ENCODE results near the gene PPFIA2. TPM values are rescaled to one million over a fixed set of nuclear protein-coding genes. Genes with fewer than 3 reads are reported as not detected.

The PPFIA2 gene
- total RNA-seq, 1 experiment from 2014 or later = 1.1 TPM

- TF ChIP-seq ZNF317 (CRISPR knock-in tag; IDR thresholded peaks at IDR 0.05; ENCODE audit: borderline replicate concordance, low read depth) = no peak
- no peak for TF ChIP-seq KAT7 (CRISPR knock-in tag; IDR thresholded peaks at IDR 0.05; ENCODE audit: borderline replicate concordance)
- TF ChIP-seq USF1 (CRISPR knock-in tag; IDR thresholded peaks at IDR 0.05) = no peak
- no peak for TF ChIP-seq ERG (CRISPR knock-in tag; IDR thresholded peaks at IDR 0.05)
- TF ChIP-seq, protein P1, sequence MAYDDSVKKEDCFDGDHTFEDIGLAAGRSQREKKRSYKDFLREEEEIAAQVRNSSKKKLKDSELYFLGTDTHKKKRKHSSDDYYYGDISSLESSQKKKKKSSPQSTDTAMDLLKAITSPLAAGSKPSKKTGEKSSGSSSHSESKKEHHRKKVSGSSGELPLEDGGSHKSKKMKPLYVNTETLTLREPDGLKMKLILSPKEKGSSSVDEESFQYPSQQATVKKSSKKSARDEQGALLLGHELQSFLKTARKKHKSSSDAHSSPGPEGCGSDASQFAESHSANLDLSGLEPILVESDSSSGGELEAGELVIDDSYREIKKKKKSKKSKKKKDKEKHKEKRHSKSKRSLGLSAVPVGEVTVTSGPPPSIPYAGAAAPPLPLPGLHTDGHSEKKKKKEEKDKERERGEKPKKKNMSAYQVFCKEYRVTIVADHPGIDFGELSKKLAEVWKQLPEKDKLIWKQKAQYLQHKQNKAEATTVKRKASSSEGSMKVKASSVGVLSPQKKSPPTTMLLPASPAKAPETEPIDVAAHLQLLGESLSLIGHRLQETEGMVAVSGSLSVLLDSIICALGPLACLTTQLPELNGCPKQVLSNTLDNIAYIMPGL (CRISPR knock-in tag; IDR thresholded peaks at IDR 0.05) = no peak
- TF ChIP-seq GABPB1 (CRISPR knock-in tag; IDR thresholded peaks at IDR 0.05) = no peak
- Mint-ChIP-seq H3K4me1 (peaks cover 18% of the 10 kb centered on the region), H3K27ac (no peak overlapping the region), H3K27me3 (ENCODE audit: low read depth) (no peaks in the 10 kb centered on the region), H3K4me3 (no peak overlapping the region), H3K36me3 (no peaks in the 10 kb centered on the region), H3K9me3 (peaks cover 10% of the 10 kb centered on the region)
- no peak for DNase-seq (ENCODE audit: low spot score)
- POLR2A ChIA-PET = no interaction called here
- ATAC-seq = no peak
- CTCF ChIA-PET = no interaction called here
Observed at GRCh38 chr12:81412940-81413339, 346.2 kb downstream of the PPFIA2 start.

GRCh38 chr12:81403348-81403747, 355.8 kb downstream of the PPFIA2 start:
- ChIA-PET POLR2A (no interaction called here), CTCF (no interaction called here)
- H3K27me3 Mint-ChIP-seq (ENCODE audit: low read depth) = no peaks in the 10 kb centered on the region
- no peaks in the 10 kb centered on the region for H3K36me3 Mint-ChIP-seq
- H3K27ac Mint-ChIP-seq = no peak overlapping the region
- DNase-seq (ENCODE audit: low spot score) (no peak), ATAC-seq (no peak)
- no peak for TF ChIP-seq ZNF512 (CRISPR knock-in tag; IDR thresholded peaks at IDR 0.05; ENCODE audit: borderline replicate concordance)
- TF ChIP-seq USF1 (CRISPR knock-in tag; IDR thresholded peaks at IDR 0.05) = no peak
- TF ChIP-seq TP53 (CRISPR knock-in tag; IDR thresholded peaks at IDR 0.05) = no peak
- no peak overlapping the region for H3K4me3 Mint-ChIP-seq
- H3K4me1 Mint-ChIP-seq = 0 out of 2 replicates have a peak, but pooled peaks cover 1% of the 10 kb centered on the region
- no peaks in the 10 kb centered on the region for H3K9me3 Mint-ChIP-seq

DNA sequence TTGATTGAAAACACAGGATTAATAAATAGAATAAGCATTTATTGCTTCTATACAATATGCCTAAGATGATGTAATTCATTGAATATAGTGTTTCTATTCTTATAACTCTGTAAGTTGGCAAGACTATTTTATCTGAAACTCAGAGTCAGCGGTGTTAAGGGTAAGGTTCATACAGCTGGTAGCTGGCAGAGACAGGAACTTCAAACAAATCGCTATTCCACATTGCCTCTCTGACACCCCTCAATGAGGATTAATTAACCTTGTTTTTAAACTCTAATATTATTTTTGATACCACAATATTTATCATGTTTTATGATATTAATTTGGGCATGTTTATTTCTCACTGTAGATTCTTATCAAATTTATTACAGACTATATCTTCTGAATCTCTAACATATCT, 357.9 kb downstream of the PPFIA2 start:
- ChIA-PET POLR2A (no interaction called here), CTCF (no interaction called here)
- Mint-ChIP-seq H3K4me1 (0 out of 2 replicates have a peak, but pooled peaks cover 2% of the 10 kb centered on the region), H3K36me3 (no peaks in the 10 kb centered on the region), H3K27me3 (ENCODE audit: low read depth) (no peaks in the 10 kb centered on the region), H3K9me3 (no peaks in the 10 kb centered on the region), H3K4me3 (no peak overlapping the region), H3K27ac (no peak overlapping the region)
- ATAC-seq (no peak), DNase-seq (ENCODE audit: low spot score) (no peak)
- TF ChIP-seq JUN (CRISPR knock-in tag; IDR thresholded peaks at IDR 0.05) (no peak), IRF2 (CRISPR knock-in tag; IDR thresholded peaks at IDR 0.05; ENCODE audit: borderline replicate concordance, low read depth) (no peak), HMGA2 (CRISPR knock-in tag; IDR thresholded peaks at IDR 0.05) (no peak), ZNF281 (CRISPR knock-in tag; IDR thresholded peaks at IDR 0.05) (no peak), EMX1 (CRISPR knock-in tag; IDR thresholded peaks at IDR 0.05) (no peak), ZNF512 (CRISPR knock-in tag; IDR thresholded peaks at IDR 0.05; ENCODE audit: borderline replicate concordance) (no peak)
- TF ChIP-seq, protein P2, sequence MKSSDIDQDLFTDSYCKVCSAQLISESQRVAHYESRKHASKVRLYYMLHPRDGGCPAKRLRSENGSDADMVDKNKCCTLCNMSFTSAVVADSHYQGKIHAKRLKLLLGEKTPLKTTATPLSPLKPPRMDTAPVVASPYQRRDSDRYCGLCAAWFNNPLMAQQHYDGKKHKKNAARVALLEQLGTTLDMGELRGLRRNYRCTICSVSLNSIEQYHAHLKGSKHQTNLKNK (CRISPR knock-in tag; IDR thresholded peaks at IDR 0.05) = no peak
- TF ChIP-seq, protein P3, sequence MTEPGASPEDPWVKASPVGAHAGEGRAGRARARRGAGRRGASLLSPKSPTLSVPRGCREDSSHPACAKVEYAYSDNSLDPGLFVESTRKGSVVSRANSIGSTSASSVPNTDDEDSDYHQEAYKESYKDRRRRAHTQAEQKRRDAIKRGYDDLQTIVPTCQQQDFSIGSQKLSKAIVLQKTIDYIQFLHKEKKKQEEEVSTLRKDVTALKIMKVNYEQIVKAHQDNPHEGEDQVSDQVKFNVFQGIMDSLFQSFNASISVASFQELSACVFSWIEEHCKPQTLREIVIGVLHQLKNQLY (CRISPR knock-in tag; IDR thresholded peaks at IDR 0.05) = no peak
- TF ChIP-seq, protein P4, sequence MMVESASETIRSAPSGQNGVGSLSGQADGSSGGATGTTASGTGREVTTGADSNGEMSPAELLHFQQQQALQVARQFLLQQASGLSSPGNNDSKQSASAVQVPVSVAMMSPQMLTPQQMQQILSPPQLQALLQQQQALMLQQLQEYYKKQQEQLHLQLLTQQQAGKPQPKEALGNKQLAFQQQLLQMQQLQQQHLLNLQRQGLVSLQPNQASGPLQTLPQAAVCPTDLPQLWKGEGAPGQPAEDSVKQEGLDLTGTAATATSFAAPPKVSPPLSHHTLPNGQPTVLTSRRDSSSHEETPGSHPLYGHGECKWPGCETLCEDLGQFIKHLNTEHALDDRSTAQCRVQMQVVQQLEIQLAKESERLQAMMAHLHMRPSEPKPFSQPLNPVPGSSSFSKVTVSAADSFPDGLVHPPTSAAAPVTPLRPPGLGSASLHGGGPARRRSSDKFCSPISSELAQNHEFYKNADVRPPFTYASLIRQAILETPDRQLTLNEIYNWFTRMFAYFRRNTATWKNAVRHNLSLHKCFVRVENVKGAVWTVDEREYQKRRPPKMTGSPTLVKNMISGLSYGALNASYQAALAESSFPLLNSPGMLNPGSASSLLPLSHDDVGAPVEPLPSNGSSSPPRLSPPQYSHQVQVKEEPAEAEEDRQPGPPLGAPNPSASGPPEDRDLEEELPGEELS (CRISPR knock-in tag; IDR thresholded peaks at IDR 0.05) = no peak

All from WTC11 (cell line).